NT2/D1 (cell line): ENCODE data around the gene USE1.

Experiments
- SUZ12 ChIP-seq: IDR thresholded peaks from 2 replicates; pipeline ENCODE4 v1.6.1; 2011; ENCODE audit not compliant: insufficient read length, insufficient read depth; ENCODE audit errors: extremely low read depth
- YY1 ChIP-seq: IDR thresholded peaks from 2 replicates; pipeline ENCODE4 v1.6.1; 2011; ENCODE audit not compliant: insufficient read length, insufficient read depth
- ZNF274 ChIP-seq: IDR thresholded peaks from 2 replicates; pipeline ENCODE4 v1.6.1; 2011; ENCODE audit warnings: mild to moderate bottlenecking, low read depth, low read length

DNA sequence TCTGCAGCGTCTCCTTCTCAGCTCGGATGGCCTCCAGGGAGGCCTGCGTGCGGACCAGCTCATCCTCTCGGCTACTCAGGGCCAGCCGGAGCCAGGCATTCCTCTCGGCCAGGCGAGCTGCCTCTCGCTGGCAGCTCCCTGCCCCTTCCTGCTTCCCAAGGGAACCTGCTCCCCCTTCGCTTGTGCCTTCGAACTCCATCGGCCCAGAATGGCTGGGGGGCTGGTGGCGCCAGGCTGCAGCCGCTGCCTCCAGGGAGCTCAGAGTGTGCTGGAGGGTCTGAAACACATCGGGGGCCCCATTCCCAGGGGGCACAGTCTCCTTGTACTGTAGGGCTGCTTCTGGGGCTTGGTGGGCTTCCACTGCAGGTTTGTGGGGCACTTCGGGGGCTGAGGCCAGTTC is 47.4 kb downstream of the USE1 start:
- no peak for TF ChIP-seq SUZ12
- no peak for TF ChIP-seq YY1
- TF ChIP-seq ZNF274: no peak
